ENCODE results near the gene TMEM117.

The TMEM117 gene

GRCh38 chr12:44431647-44432343 lies 595.9 kb downstream of the TMEM117 start:
- no peak for DNase-seq (ENCODE audit: low read depth)

GRCh38 chr12:44433659-44434058 lies 597.8 kb downstream of the TMEM117 start:
- TF ChIP-seq CTCF (IDR thresholded peaks at IDR 0.05; ENCODE audit: low read depth, low read length), result no peak
- TF ChIP-seq MAX (IDR thresholded peaks at IDR 0.05; ENCODE audit: low read depth, low read length), result no peak
- no peak for TF ChIP-seq POLR2A (IDR thresholded peaks at IDR 0.05; ENCODE audit: extremely low read depth, insufficient read length)
- DNase-seq (ENCODE audit: low read depth), result no peak
- no peak overlapping the region for H3K4me3 ChIP-seq (ENCODE audit: low read depth, low read length)

More at GRCh38 chr12:44431647-44432343, 595.9 kb downstream of the TMEM117 start:
- no peak overlapping the region for H3K4me3 ChIP-seq (ENCODE audit: low read depth, low read length)
- TF ChIP-seq CTCF (IDR thresholded peaks at IDR 0.05; ENCODE audit: low read depth, low read length) (no peak), MAX (IDR thresholded peaks at IDR 0.05; ENCODE audit: low read depth, low read length) (no peak), POLR2A (IDR thresholded peaks at IDR 0.05; ENCODE audit: extremely low read depth, insufficient read length) (no peak), MYC (IDR thresholded peaks at IDR 0.05; ENCODE audit: low read depth, low read length) (no peak)

GRCh38 chr12:44436756-44437155 lies 600.9 kb downstream of the TMEM117 start:
- no peak overlapping the region for H3K4me3 ChIP-seq (ENCODE audit: low read depth, low read length)
- TF ChIP-seq MYC (IDR thresholded peaks at IDR 0.05; ENCODE audit: low read depth, low read length), result no peak
- TF ChIP-seq POLR2A (IDR thresholded peaks at IDR 0.05; ENCODE audit: extremely low read depth, insufficient read length), result no peak
- no peak for TF ChIP-seq CTCF (IDR thresholded peaks at IDR 0.05; ENCODE audit: low read depth, low read length)
- TF ChIP-seq MAX (IDR thresholded peaks at IDR 0.05; ENCODE audit: low read depth, low read length), result no peak
- DNase-seq (ENCODE audit: low read depth), result no peak

Data from NB4 (cell line).